GM12891 (cell line): ENCODE data around the gene MGLL.

Source experiments
- PAX5 ChIP-seq: IDR thresholded peaks from 2 replicates; pipeline ENCODE4 v1.6.1; 2011; ENCODE audit warnings: low read length, moderate library complexity, mild to moderate bottlenecking; ENCODE audit not compliant: insufficient read depth, severe bottlenecking
- POLR2A ChIP-seq: IDR thresholded peaks from 2 replicates; pipeline ENCODE4 v1.6.1; 2011; ENCODE audit warnings: low read depth, low read length, control low read depth
- POLR2AphosphoS5 ChIP-seq: IDR thresholded peaks from 2 replicates; pipeline ENCODE4 v1.6.1; 2011; ENCODE audit warnings: low read depth, low read length, control low read depth
- SPI1 ChIP-seq: IDR thresholded peaks from 2 replicates; pipeline ENCODE4 v1.6.1; 2011; ENCODE audit warnings: low read depth, low read length, control low read depth
- TAF1 ChIP-seq: IDR thresholded peaks from 2 replicates; pipeline ENCODE4 v1.6.1; 2011; ENCODE audit warnings: low read depth, low read length, control low read depth

DNA sequence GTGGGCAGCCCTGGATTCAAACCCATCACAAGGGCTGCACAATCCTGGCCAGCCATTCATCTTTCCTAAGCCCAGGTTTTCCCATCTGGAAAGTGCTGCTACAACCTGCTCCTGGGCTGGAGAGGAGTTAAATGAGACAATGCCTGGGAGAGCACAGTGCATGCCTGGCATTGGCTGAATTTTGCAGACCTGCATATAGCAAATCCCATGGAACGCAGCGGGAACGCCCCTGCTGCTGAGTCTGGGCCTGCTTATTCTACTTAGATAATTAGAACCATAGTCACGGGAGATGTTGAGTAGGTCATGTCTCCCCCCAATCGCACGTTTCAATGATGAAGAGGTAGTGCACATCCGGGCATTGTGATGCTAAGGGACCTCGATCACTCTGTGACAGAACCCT, 102.9 kb downstream of the MGLL start:
- TF ChIP-seq POLR2A (no peak), POLR2AphosphoS5 (no peak), SPI1 (no peak), TAF1 (no peak), PAX5 (no peak)
